ENCODE results near the gene GADD45G. TPM values are rescaled to one million over a fixed set of nuclear protein-coding genes. Genes with fewer than 3 reads are reported as not detected.
A peak's percentile ranks its signal among the peaks of the same experiment; 100 is the strongest.

Gene GADD45G
- 0.40 TPM in 1 of 2 replicates, not detected in the other for total RNA-seq (2013; cell fraction: nucleolus; rRNA removed)
- total RNA-seq (2014; rRNA removed) (0.16 and 0.23 TPM in 2 replicates), total RNA-seq (2014; rRNA removed; fragmentation: Illumina TruSeq; extraction: Trizol) (not detected in 2 replicates), total RNA-seq (2021) (0.37 TPM in 1 of 2 replicates, not detected in the other), polyA plus RNA-seq (2011; rRNA removed) (0.10 TPM in 1 of 2 replicates, not detected in the other), polyA plus RNA-seq (2014; fragmentation: Illumina TruSeq; extraction: Trizol) (0.07 TPM in 1 of 2 replicates, not detected in the other), polyA plus RNA-seq (2014; fragmentation: Nextera tagmentation; extraction: Ambion mirVana) (not detected), polyA plus RNA-seq (2014; rRNA removed) (0.35 and 0.70 TPM in 2 replicates), polyA plus RNA-seq (2016; fragmentation: Nextera tagmentation; extraction: Ambion mirVana) (under 1 TPM; 0.54 to 1.00 TPM), polyA minus RNA-seq (2011; rRNA and poly(A)+ RNA removed) (not detected in 2 replicates), Bru-seq, nascent RNA (percentile 41 among the genes with signal in this experiment), BruChase-seq, experiment 1, labeled RNA remaining after a 6-hour chase (percentile 22 among the genes with signal in this experiment), BruChase-seq, experiment 2, labeled RNA remaining after a 2-hour chase (percentile 51 among the genes with signal in this experiment)
- polyA plus RNA-seq (2011; ENCODE audit: low read depth): not detected
- polyA plus RNA-seq (2011; cell fraction: cytosol; rRNA removed): 0.22 TPM in 1 of 2 replicates, not detected in the other
- 0.28 and 0.31 TPM in 2 replicates for polyA plus RNA-seq (2011; cell fraction: nucleus; rRNA removed)
- polyA plus RNA-seq (2012): 1.2 and 1.6 TPM in 2 replicates
- not detected in 2 replicates for polyA minus RNA-seq (2011; cell fraction: cytosol; rRNA and poly(A)+ RNA removed)
- polyA minus RNA-seq (2011; cell fraction: nucleus; rRNA and poly(A)+ RNA removed): not detected in 2 replicates
- long read RNA-seq, experiment 1: 0 reads
- long read RNA-seq, experiment 2: 0 reads

GRCh38 chr9:89604729-89605464, at the start of gene GADD45G:
TSS of gene GADD45G (plus strand) at chr9:89605012. CDS start at chr9:89605122, 110 bp downstream.
- Histone ChIP-seq H3K9me3 (replicated peaks; ENCODE audit: control insufficient read depth, insufficient read depth, low read length) (no peaks in the 10 kb centered on the region), H3K4me3 (peak within 1 kb of the TSS; percentile 59), H3K9ac (ENCODE audit: control insufficient read depth, insufficient read depth, low read length) (no peak within 1 kb of the TSS; the same call in 1 of the 2 replicates), H3K79me2 (ENCODE audit: control insufficient read depth, insufficient read depth, low read length) (no peaks in the 10 kb centered on the region), H4K20me1 (ENCODE audit: control insufficient read depth, insufficient read depth) (no peaks in the 10 kb centered on the region), H3K27ac (ENCODE audit: control insufficient read depth, insufficient read depth) (no peak within 1 kb of the TSS), H3K27me3 (replicated peaks in 1 of 2; ENCODE audit: control insufficient read depth in 2 of 2, insufficient read depth in 2 of 2, low read length in 1 of 2) (peaks cover 8 to 16% of the 10 kb centered on the region in 2 experiments), H3K4me2 (ENCODE audit: control insufficient read depth, insufficient read depth) (peak within 1 kb of the TSS; percentile 92), H3K36me3 (ENCODE audit: control insufficient read depth in 2 of 2, insufficient read depth in 2 of 2, low read length in 1 of 2) (no peaks in the 10 kb centered on the region), H3K4me1 (ENCODE audit: control insufficient read depth, insufficient read depth, low read length) (peaks cover 25% of the 10 kb centered on the region), H2AFZ (ENCODE audit: control insufficient read depth, low read depth, low read length) (no peak within 1 kb of the TSS; the same call in 1 of the 2 replicates)
- BruUV-seq (replicated peaks): no TSS peak
- 1% methylated on average over 60 of the region's 63 CpGs for WGBS (ENCODE audit: insufficient coverage, insufficient replicate concordance, low lambda C conversion rate, missing lambda C conversion rate)
- DNase-seq (ENCODE audit: low read depth, low spot score) (no peak), ATAC-seq (peak; percentile 50), FAIRE-seq (no peak)
- SMC1A ChIA-PET (ENCODE audit: uncharacterized antibody, unreplicated experiment): interaction anchor here (0.7 to 6.4 kb wide), 2 partner anchors 125 to 496 kb away, joined by 3 to 89 read pairs; no protein-coding TSS in a partner anchor
- CTCF ChIA-PET: interaction anchor here (1.0 to 10.1 kb wide), 3 partner anchors 22 to 497 kb away, joined by 3 to 282 read pairs (median 6); no protein-coding TSS in a partner anchor
- in situ Hi-C loops (cut with MboI) (loop anchor here (5.0 to 10.0 kb wide), 2 partner anchors 310 to 497 kb away; no protein-coding TSS in a partner anchor), intact Hi-C loops (cut with micrococcal nuclease; ENCODE audit: unreplicated experiment) (loop anchor here (10.0 kb wide), 2 partner anchors 170 to 610 kb away; no protein-coding TSS in a partner anchor)
- RAD21 ChIA-PET (ENCODE audit: unreplicated experiment): interaction anchor here (1.7 to 6.3 kb wide), 5 partner anchors 19 to 496 kb away, joined by 3 to 125 read pairs (median 12); no protein-coding TSS in a partner anchor
- POLR2A ChIA-PET: interaction anchor here (0.7 kb wide), 1 partner anchor 325 kb away, joined by 3 read pairs; no protein-coding TSS in a partner anchor
- TF ChIP-seq SP1 (IDR thresholded peaks at IDR 0.05; ENCODE audit: low read depth, low read length) (peak; percentile 29), DPF2 (IDR thresholded peaks at IDR 0.05) (peak; percentile 68), ZBTB33 (IDR thresholded peaks at IDR 0.05) (no peak), BHLHE40 (IDR thresholded peaks at IDR 0.05; ENCODE audit: borderline replicate concordance in 1 of 2, low read depth in 2 of 2, low read length in 1 of 2) (peak; percentile 97 to 98), ZNF384 (IDR thresholded peaks at IDR 0.05; ENCODE audit: borderline replicate concordance, low read depth, low read length) (peak; percentile 96), BMI1 (IDR thresholded peaks at IDR 0.05; ENCODE audit: borderline replicate concordance) (no peak), SRF (IDR thresholded peaks at IDR 0.05; ENCODE audit: low read depth in 2 of 2, low read length in 2 of 2) (peak; percentile 80 to 93; a peak in 3 of 4 replicates), HSF1 (IDR thresholded peaks at IDR 0.05; ENCODE audit: low read depth, low read length) (no peak), CHD2 (IDR thresholded peaks at IDR 0.05; ENCODE audit: borderline replicate concordance, low read depth, low read length) (0 out of 2 replicates have a peak, but pooled peaks have one; percentile 26), MAX (IDR thresholded peaks at IDR 0.05; ENCODE audit: low read depth, low read length) (peak; percentile 73)

All from GM12878 (cell line).